Activated T-helper 17 cell treated with anti-CD3 and anti-CD28 coated beads, Interleukin-2, amount 50 U/mL, for 72 hours (primary cell): Measurements from ENCODE around the gene LETM1. TPM values are rescaled to one million over a fixed set of nuclear protein-coding genes. Genes with fewer than 3 reads are reported as not detected.

Experiments
- ATAC-seq: fragments of 150-1000 bp; cut with Tn5 transposase; replicated peaks from 2 replicates; pipeline ENCODE4 v1.10.0; 2021; ENCODE audit warnings: mild to moderate bottlenecking, moderate library complexity
- H3K27ac Mint-ChIP-seq: one replicate; pipeline ENCODE4 v1.8.0; 2022; ENCODE audit warnings: mixed read lengths
- H3K27me3 Mint-ChIP-seq: one replicate; pipeline ENCODE4 v1.8.0; 2022; ENCODE audit warnings: mixed read lengths
- H3K36me3 Mint-ChIP-seq: one replicate; pipeline ENCODE4 v1.8.0; 2022; ENCODE audit warnings: low read depth, mild to moderate bottlenecking, mixed read lengths
- H3K4me1 Mint-ChIP-seq: one replicate; pipeline ENCODE4 v1.8.0; 2022; ENCODE audit warnings: mixed read lengths
- H3K4me3 Mint-ChIP-seq: one replicate; pipeline ENCODE4 v1.8.0; 2022; ENCODE audit warnings: mild to moderate bottlenecking, mixed read lengths
- H3K9me3 Mint-ChIP-seq: one replicate; pipeline ENCODE4 v1.8.0; 2022; ENCODE audit warnings: mixed read lengths
- total RNA-seq, 2 donors: library from RNA; stranded (reverse); gene quantifications; one replicate each; pipeline ENCODE4 v1.2.3, GENCODE V29; 2022

The LETM1 gene
- total RNA-seq, 2 donors from 2014 or later = 21.3 to 71.0 TPM

GRCh38 chr4:1763070-1763549 is 92.8 kb downstream of the LETM1 start:
- no peaks in the 10 kb centered on the region for H3K4me1 Mint-ChIP-seq
- peaks cover 6% of the 10 kb centered on the region for H3K27me3 Mint-ChIP-seq
- no peaks in the 10 kb centered on the region for H3K9me3 Mint-ChIP-seq
- H3K36me3 Mint-ChIP-seq = no peaks in the 10 kb centered on the region
- ATAC-seq = no peak
- no peak overlapping the region for H3K4me3 Mint-ChIP-seq
- H3K27ac Mint-ChIP-seq = no peak overlapping the region

- Mint-ChIP-seq H3K4me3 (no peak overlapping the region), H3K27ac (no peak overlapping the region), H3K36me3 (no peaks in the 10 kb centered on the region), H3K4me1 (no peaks in the 10 kb centered on the region), H3K27me3 (peaks cover 6% of the 10 kb centered on the region), H3K9me3 (no peaks in the 10 kb centered on the region)
- ATAC-seq = no peak
Measured at GRCh38 chr4:1762264-1763010, 93.5 kb downstream of the LETM1 start.

Other genes starting within 250 kb of the LETM1 start
- 1 to 10 TPM; 1.8 to 2.6 TPM for gene FAM53A, start 171.8 kb downstream of the LETM1 start, total RNA-seq
- 100 to 1,000 TPM in 1 of 2 donors, 10 to 100 TPM in 1; 68.2 to 132 TPM for gene SLBP, start 143.8 kb downstream of the LETM1 start, total RNA-seq
- gene TMEM129, start 134.8 kb downstream of the LETM1 start, total RNA-seq = 10 to 100 TPM; 15.7 to 16.0 TPM
- 100 to 1,000 TPM; 151 to 204 TPM for gene TACC3, start 134.6 kb downstream of the LETM1 start, total RNA-seq
- gene FGFR3, start 62.9 kb downstream of the LETM1 start, total RNA-seq = under 1 TPM in 1 of 2 donors, not detected in 1; 0.05 TPM
- gene NSD2, start 15.2 kb upstream of the LETM1 start, total RNA-seq = 100 to 1,000 TPM; 187 to 239 TPM
- gene NELFA, start 152.8 kb upstream of the LETM1 start, total RNA-seq = 10 to 100 TPM; 40.8 to 42.7 TPM
- gene NAT8L, start 203.2 kb upstream of the LETM1 start, total RNA-seq = under 1 TPM in 1 of 2 donors, not detected in 1; 0.22 TPM